Esophagus muscularis mucosa (tissue), 3 donors: ENCODE results near the gene APLN.

Experiments used
- POLR2A ChIP-seq: fragments of 450-650 bp; IDR thresholded peaks from one replicate; pipeline ENCODE4 v1.6.1; 2017; ENCODE audit warnings: antibody characterized with exemption, moderate library complexity, mild to moderate bottlenecking, low read depth
- POLR2AphosphoS5 ChIP-seq, 2 donors: sonication (generic); formaldehyde crosslinking; IDR thresholded peaks; one replicate each; pipeline ENCODE4 v1.6.1; 2017; ENCODE audit warnings: antibody characterized with exemption in 2 of 2
- TF ChIP-seq, protein P1 (sequence below), 3 experiments: fragments of 200-600 bp in 2 of 3; fragments of 450-650 bp in 1 of 3; sonication (generic) in 2 of 3; IDR thresholded peaks; one replicate each; pipeline ENCODE4 v1.5.1; 2017 to 2019; ENCODE audit warnings: antibody characterized with exemption in 3 of 3, mild to moderate bottlenecking in 2 of 3, moderate library complexity in 1 of 3

DNA sequence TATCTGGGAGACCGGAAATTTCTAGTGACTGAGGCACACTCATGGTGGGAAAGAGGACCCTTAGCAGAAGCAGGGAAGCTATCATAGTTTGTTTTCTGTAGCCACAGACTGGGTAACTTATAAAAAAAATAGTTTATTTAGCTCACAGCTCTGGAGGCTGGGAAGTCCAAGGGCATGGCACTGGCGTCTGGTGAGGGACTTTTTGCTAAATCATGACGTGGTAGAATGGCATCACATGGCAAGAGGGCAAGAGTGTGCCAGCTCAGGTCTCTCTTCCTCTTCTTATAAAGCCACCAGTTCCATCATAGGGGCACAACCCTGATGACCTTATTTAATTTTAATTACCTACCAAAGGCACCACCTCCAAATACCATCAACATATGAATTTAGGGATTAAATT lies 13.3 kb downstream of the APLN start:
- TF ChIP-seq, protein P1, sequence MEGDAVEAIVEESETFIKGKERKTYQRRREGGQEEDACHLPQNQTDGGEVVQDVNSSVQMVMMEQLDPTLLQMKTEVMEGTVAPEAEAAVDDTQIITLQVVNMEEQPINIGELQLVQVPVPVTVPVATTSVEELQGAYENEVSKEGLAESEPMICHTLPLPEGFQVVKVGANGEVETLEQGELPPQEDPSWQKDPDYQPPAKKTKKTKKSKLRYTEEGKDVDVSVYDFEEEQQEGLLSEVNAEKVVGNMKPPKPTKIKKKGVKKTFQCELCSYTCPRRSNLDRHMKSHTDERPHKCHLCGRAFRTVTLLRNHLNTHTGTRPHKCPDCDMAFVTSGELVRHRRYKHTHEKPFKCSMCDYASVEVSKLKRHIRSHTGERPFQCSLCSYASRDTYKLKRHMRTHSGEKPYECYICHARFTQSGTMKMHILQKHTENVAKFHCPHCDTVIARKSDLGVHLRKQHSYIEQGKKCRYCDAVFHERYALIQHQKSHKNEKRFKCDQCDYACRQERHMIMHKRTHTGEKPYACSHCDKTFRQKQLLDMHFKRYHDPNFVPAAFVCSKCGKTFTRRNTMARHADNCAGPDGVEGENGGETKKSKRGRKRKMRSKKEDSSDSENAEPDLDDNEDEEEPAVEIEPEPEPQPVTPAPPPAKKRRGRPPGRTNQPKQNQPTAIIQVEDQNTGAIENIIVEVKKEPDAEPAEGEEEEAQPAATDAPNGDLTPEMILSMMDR (IDR thresholded peaks at IDR 0.05), result no peak
- TF ChIP-seq POLR2AphosphoS5 (IDR thresholded peaks at IDR 0.05), result no peak
- no peak for TF ChIP-seq POLR2A
